Measurements from ENCODE around the gene KMT2A.

- TF ChIP-seq POLR2AphosphoS5 (IDR thresholded peaks at IDR 0.05) = no peak
- no peak for TF ChIP-seq EP300 (IDR thresholded peaks at IDR 0.05)
- no peak for TF ChIP-seq POLR2A (IDR thresholded peaks at IDR 0.05)
- no peak for TF ChIP-seq CTCF (IDR thresholded peaks at IDR 0.05)
Measured at GRCh38 chr11:118545533-118545932, 109.2 kb downstream of the KMT2A start.
